ENCODE measurements around the gene USP4. TPM values are rescaled to one million over a fixed set of nuclear protein-coding genes. Genes with fewer than 3 reads are reported as not detected.

USP4 gene
- total and polyA plus RNA-seq, 4 donors: 12.5 to 17.7 (median 14.9) TPM

- H3K4me1 ChIP-seq (ENCODE audit: control insufficient read depth in 4 of 4, insufficient read depth in 4 of 4, low read length in 3 of 4): no peaks in the 10 kb centered on the region
- H3K9ac ChIP-seq (ENCODE audit: low read depth in 1 of 2, low read length in 2 of 2): no peak overlapping the region
- no peaks in the 10 kb centered on the region for H3K27me3 ChIP-seq (ENCODE audit: control insufficient read depth in 4 of 4, insufficient read depth in 4 of 4, low read length in 3 of 4)
- peaks cover 0 to 8% (median 3%) of the 10 kb centered on the region in 4 donors for H3K36me3 ChIP-seq (ENCODE audit: control insufficient read depth in 4 of 4, insufficient read depth in 3 of 4, low read depth in 1 of 4, low read length in 3 of 4)
- no peak overlapping the region for H3K4me3 ChIP-seq (ENCODE audit: low read depth in 1 of 3, low read length in 3 of 3)
- H3K9me3 ChIP-seq (ENCODE audit: control insufficient read depth in 4 of 4, low read length in 3 of 4): no peaks in the 10 kb centered on the region
- WGBS: 95% methylated on average over 2 of the region's 2 CpGs
- TF ChIP-seq FOXA2 (IDR thresholded peaks at IDR 0.05): no peak
- TF ChIP-seq FOXA1 (IDR thresholded peaks at IDR 0.05): no peak
- no peak for TF ChIP-seq HNF4G (IDR thresholded peaks at IDR 0.05)
- TF ChIP-seq JUND (IDR thresholded peaks at IDR 0.05): no peak
- TF ChIP-seq MAX (IDR thresholded peaks at IDR 0.05): no peak
- no peak for TF ChIP-seq NR2F2 (IDR thresholded peaks at IDR 0.05)
- no peak for TF ChIP-seq ATF3 (IDR thresholded peaks at IDR 0.05)
- TF ChIP-seq CTCF (IDR thresholded peaks at IDR 0.05; ENCODE audit: low read depth, low read length, missing input control): no peak
- no peak for TF ChIP-seq RAD21 (IDR thresholded peaks at IDR 0.05)
- no peak for TF ChIP-seq ZBTB33 (IDR thresholded peaks at IDR 0.05)
- TF ChIP-seq RXRA (IDR thresholded peaks at IDR 0.05): no peak
- no peak for TF ChIP-seq REST (IDR thresholded peaks at IDR 0.05)
- no peak for TF ChIP-seq TAF1 (conservative IDR thresholded peaks at IDR 0.05)
- no peak for TF ChIP-seq YY1 (IDR thresholded peaks at IDR 0.05)
- TF ChIP-seq SP1 (IDR thresholded peaks at IDR 0.05): no peak
- no peak overlapping the region for H3K27ac ChIP-seq (ENCODE audit: low read depth in 1 of 2, low read length in 2 of 2)
- no peak for DNase-seq (ENCODE audit: low spot score)
Observed at GRCh38 chr3:49270156-49270500, 69.7 kb downstream of the USP4 start.

GRCh38 chr3:49269443-49270155, 70.3 kb downstream of the USP4 start:
- Histone ChIP-seq H3K36me3 (ENCODE audit: control insufficient read depth in 4 of 4, insufficient read depth in 3 of 4, low read depth in 1 of 4, low read length in 3 of 4) (peaks cover 0 to 8% (median 3%) of the 10 kb centered on the region in 4 donors), H3K4me1 (ENCODE audit: control insufficient read depth in 4 of 4, insufficient read depth in 4 of 4, low read length in 3 of 4) (no peaks in the 10 kb centered on the region), H3K27ac (ENCODE audit: low read depth in 1 of 2, low read length in 2 of 2) (no peak overlapping the region), H3K27me3 (ENCODE audit: control insufficient read depth in 4 of 4, insufficient read depth in 4 of 4, low read length in 3 of 4) (no peaks in the 10 kb centered on the region), H3K4me3 (ENCODE audit: low read depth in 1 of 3, low read length in 3 of 3) (no peak overlapping the region), H3K9me3 (ENCODE audit: control insufficient read depth in 4 of 4, low read length in 3 of 4) (no peaks in the 10 kb centered on the region), H3K9ac (ENCODE audit: low read depth in 1 of 2, low read length in 2 of 2) (no peak overlapping the region)
- WGBS: 96% methylated on average over 3 of the region's 3 CpGs
- DNase-seq (ENCODE audit: low spot score): no peak
- no peak for TF ChIP-seq MAX (IDR thresholded peaks at IDR 0.05)

Measured in liver (tissue), 9 donors.